C1 segment of cervical spinal cord (tissue), 14 donors: ENCODE results near the gene RBL2.

Experiments
- DNase-seq, 14 donors: peaks; one replicate each; lab custom pipeline; 2025; lab: John Stamatoyannopoulos, UW

The RBL2 gene

DNA sequence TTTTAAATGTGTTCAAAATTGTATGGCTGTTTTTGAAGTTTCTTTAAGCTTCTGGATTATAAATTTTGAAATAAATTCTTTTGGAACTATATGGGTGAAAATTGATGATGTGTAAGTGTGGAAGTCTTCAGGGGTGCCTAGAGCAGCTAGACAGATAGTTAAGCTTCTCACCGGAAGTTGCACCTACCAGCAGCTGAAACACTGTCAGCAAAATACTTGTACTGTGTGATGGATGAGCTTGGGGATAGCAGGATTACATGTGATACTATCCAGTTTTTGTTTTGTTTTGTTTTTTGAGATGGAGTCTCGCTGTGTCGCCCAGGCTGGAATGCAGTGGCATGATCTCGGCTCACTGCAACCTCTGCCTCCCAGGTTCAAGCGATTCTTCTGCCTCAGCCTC, 19.7 kb downstream of the RBL2 start:
- no peak for DNase-seq

DNA sequence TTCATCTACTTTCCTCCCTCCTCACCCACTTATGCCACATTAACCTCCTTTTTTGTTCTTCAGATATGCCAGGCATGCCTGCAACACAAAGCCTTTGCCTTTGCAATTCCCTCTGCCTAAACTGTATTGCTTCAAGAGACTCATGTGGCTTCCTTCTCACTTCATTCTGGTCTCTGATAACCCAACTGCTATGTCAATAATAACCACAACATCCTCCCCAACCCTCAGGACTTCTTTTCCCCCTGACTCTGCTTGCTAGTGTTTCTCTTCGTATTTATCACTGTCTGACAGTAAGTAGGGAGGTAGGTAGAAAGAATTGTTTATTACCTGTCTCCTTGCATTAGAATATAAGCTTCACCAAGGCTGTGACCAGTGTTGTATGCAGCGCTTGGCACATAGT, 22.4 kb downstream of the RBL2 start:
- DNase-seq: no peak

DNA sequence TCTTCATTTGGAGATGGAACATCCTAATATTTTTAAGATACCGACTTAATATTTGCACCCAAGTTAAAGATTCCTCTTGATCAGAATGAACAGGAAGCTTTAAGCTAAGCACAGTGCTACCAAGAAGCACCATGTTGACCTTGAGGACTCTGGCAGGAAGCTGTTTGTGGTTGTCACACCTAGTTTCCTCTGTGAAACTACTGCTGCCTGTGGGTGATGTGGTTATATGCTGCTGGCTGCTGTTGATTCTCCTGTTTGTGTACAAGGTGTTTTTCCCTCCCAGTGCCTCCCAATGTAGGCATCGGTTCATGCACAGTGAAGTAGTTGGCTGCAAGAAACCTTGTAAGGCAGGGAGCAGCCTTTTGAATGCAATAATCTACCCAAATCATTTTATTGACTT, 23.4 kb downstream of the RBL2 start:
- DNase-seq: no peak

DNA sequence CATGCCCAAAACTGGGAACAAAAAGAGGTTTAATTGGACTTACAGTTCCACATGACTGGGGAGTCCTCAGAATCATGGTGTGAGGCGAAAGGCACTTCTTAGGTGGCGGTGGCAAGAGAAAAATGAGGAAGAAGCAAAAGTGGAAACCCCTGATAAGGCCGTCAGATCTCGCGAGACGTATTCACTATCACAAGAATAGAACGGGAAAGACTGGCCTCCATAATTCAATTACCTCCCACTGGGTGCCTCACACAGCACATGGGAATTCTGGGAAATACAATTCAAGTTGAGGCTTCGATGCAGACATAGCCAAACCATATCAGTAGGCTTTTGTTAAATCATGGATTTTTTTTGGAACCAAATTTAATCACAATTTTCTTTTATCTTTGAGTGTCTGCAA, 24.4 kb downstream of the RBL2 start:
- DNase-seq: no peak

DNA sequence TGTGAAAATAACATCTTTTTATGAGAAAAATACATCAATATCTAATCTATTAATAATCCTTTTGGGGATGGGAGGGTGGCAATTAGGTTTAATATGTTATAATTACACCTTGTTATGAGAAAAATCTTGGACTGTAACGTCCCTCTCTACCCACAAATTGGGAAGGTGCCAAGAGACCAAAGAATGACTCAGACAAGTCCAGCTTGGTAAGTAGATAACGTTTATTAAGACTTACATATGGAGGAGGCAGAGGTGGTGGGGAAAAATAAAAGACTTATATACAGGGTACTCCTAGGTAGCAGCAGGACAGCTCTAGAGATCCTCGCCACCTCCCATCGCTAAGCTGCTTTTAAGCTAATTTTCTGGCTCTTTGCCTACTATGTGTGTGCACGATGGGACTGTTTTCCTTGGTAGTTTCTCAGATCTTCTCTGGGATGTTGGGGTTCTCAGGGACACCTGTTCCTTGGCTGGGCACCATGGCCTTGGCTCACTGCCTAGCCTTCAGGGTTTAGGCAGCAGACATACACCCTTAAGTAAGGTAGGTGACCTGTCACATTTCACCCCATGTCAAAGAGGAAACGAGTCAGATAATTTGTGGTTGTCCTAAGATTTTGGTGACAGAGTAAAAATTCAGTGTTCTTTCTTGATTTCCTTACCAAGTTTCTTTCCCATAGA, 31.5 kb downstream of the RBL2 start:
- no peak for DNase-seq

DNA sequence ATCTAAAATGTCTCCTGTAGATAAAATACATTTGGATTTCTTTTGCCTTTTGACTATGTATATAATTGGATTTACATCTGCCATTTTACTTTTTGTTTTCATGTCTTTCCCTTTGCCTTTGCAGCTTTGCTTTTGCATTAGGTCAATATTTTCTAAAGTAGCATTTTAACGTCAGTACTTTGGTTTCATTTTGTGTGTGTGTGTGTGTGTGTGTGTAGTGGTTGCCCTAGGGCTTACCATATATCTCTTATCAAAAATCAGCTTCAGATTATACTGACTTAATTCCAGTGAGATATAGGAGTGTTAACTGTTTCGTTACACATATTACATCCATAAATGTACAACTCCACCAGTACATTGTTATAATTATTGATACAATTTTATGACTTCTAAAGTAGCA, 42.6 kb downstream of the RBL2 start:
- no peak for DNase-seq

DNA sequence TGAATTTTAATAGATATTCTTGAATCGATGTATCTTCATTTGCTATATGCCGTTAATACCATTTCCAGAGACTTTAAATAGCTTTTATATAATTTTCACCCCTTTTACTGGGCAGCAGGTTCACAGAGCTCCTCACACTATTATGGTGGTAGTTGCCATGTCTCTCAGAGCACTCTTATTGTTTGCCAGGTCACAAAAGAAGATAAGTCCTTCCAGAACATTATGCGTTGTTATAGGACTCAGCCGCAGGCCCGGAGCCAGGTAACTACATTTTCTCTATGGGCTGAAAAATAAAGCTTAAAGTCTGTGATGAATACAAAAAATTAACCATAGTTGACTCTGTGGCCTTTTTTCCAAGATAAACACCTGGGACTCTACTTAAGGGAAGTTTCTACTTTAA, 44.7 kb downstream of the RBL2 start:
- no peak for DNase-seq

DNA sequence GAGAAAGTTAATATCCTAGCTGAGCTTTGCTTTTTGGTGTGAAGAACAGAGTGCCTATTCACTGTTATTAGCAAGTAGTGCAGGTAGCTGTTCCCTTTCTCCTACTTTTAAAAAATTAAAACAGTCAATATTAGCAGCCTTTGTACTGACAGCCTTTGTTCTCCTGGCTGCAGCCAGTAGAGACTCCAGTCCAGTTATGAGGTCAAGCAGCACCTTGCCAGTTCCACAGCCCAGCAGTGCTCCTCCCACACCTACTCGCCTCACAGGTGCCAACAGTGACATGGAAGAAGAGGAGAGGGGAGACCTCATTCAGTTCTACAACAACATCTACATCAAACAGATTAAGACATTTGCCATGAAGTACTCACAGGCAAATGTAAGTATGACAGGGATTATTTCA, 46.1 kb downstream of the RBL2 start:
- DNase-seq: no peak

DNA sequence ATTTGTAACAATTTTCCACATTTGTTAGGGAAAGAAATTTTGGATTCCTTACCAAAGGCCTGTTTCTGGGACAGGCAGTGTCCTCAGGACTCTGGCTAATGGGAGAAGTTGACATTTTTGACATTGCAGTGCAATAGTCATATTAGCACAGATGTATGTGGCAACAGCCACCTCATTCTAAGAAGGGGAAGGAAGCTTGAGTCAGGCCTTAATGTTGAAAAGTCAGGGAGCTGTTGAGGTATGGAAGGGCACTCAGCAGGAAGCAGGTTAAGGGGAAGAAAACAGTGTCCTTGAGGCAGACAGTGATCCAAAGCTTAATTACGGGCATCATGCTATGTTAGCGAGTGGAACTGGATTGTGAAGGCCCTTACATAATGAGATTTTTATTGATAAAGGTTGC, 47.9 kb downstream of the RBL2 start:
- no peak for DNase-seq

DNA sequence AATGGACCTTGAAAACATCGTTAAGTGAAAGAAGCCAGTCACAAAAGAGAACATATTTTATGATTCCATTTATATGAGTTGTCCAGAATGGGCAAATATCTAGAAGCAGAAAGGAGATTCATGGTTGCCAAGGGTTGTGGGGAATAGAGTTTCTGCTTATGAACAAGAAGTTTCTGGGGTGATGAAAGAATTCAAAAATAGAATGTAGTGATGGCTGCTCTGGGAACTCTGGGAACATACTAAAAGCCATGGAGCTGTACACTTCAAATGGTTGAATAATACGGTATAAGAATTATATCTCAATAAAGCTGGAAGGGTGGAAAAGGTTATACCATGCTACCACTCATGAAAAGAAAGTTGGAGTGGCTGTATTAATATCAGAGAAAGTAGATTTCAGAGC, 50.3 kb downstream of the RBL2 start:
- no peak for DNase-seq

DNA sequence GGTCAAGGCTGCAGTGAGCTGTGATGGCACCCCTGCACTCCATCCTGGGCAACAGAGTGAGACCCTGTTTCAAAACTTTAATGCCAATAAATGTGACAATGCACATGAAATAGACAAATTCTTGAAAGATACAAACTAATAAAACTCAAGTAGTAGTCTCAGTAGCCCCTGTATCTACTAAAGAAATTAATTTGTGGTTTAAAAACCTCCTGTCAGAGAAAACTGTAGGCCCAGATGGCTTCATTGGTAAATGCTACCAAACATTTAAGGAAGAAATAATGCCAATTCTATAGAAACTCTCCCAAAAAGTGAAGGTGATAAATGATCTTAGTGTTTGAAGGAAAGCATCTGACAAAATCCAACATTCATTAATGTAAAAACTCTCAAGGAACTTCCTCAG, 52.0 kb downstream of the RBL2 start:
- no peak for DNase-seq

DNA sequence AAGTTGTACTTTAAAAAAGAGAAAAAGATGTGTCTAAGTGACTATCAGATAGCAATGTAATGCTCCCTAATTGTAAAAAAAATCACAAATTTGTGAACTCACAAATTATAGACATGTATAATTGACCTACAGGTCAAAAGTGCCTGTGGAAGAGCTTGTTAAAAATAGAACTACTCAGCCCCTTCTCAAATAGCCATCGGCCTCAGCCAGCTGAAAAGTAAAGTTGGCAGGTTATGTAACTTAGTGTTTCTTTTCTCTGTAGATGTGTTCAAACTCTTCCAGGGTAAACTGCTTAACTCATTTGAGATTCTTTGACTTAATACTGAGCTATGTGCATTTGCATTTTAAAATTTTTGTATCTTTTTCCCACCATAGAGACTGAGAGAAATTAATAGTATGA, 55.5 kb downstream of the RBL2 start:
- no peak for DNase-seq

DNA sequence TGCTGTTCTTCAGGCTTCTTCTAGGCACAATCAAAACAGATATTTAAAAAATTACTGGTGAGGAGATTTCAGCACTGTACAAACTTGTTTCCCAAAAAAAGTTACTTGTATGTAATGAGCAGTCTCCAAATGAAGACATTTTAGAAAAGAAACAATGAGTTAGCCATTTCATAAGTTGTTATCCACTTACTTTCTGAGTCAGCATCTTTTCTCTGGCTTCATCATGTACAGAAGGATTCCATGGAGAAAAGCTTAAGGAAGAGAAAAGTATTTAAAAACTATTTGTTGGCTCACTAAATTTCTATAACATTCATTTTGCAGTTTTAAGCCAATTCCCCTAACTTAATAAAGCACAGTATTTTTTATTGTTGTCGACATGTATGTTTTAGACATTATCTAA, 58.2 kb downstream of the RBL2 start:
- DNase-seq: no peak

DNA sequence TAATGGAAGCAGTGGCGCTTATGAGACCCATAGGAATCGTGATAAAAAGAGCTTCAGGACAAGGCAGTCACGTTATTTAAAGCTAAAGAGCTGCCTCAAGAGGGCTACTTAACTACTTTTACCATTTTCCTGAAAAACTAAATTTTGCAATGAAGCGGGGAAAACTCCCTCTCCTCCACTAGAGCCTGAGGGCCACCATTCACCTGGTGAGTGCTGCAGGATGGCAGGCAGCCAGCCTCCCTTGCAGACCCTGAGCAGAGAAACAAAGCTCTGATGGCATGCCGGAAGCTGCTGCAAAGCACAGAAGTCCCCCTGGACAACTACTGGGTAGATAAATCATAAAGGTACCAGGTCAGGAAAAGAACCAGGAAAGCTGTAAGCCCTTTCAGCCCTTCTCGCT, 60.4 kb downstream of the RBL2 start:
- no peak for DNase-seq

DNA sequence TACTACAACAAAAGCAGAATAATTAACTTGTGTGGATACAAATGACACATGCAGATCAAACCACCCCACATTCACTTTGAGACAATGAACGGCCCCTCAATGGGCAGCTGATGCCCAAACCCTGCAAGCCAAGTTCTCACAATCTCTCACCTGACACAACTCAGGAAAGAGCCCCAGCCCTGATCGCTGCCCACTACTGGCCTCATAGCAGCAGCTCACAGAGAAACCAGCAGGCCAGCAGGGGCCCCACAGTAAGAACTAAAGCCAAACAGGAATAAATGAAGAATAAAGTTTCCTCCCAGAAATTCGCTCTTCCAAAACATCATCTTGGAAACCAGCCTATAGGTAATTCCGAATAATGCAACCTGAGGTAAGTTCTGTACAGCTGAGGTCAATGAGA, 61.1 kb downstream of the RBL2 start:
- no peak for DNase-seq

DNA sequence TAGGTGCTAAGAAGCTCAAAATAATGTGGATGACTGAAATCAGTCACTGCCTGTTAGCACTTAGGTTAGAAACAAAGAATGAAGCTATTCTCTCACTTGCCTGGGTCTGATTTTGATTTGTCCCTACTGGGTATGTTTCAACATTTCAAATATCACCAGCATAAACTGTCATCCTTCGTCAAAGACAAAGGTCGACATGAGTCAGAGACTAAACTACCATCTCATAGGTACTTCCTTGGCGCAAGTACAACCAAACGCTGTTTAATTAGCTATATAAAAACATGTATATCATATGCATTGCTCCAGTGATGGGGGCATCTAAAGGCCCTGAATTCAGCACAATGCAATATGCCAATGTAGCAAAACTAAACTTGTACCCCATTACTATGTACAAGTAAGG, 64.7 kb downstream of the RBL2 start:
- DNase-seq: no peak

DNA sequence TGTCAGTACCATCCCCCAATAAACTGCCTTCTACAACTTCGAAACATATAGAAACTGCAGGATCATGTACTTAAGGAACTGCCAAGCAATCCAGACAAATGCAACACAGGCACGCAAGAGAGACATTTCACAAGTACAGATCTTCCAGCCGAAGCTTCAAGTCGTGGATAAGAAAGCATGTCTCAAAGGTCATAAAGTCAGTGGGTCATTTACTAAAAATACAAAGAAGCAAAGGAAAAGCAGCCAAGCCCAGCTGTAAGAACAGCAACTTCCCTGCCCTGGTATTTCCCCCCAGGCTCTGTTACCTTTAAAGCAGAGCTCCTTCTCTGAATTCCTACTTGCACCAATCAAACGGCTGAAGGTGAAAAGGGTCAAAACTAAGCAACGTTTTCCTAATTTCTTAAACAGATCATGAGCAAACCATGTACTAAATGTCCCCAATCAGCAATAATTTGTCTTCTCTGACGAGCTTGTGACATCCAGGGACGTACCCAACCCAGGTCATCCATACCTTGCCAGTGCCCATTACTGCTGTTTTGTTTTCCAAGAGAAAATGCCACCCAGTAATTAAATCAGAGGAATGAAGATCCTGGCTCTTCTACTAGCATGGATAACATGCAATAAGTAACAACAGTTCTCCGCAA, 67.1 kb downstream of the RBL2 start:
- DNase-seq: no peak

DNA sequence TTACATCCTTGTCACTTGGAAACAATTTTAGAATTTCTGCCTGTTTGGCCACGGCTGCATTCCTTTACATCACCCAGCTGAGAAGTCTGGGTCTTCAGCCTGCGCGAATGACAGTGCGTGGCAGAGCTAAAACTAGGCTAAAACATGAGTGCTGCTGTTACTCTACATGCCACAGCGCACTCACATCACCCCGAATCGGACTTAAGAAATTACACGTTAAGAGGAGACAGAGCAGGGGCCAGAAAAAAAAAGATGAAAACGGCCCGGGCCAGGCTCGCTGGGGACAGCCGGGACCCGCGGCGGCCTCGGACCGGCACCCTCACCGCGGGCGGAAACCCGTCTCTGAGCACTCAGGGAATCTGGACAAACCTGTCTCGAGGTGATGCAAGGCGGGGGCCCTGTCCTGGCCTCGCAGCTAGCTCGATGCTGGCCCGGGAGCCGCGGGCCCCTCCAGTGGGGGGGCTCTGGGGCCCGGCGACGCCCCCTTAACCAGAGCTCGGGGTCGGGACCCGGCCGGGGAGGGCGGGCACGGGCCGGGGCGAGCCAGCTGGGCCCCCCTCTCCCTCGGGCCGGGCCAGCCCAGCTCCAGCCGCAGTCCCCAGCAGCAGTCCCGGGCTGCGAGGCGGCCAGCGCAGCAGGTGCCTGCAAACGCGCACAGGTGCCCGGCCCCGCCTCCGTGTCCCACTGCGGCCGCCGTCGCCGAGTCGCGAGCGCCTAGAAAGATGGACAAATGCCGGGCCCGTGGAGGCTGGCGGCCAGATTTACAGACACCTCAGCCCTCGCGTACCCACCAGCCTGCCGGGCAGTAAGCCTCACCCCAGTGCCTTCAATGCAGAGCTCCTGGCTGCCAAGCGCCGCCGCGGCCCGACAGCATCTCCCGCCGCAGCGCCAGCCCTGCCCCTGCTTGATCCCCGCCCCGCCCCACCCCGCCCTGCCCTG, 68.3 kb downstream of the RBL2 start, which contains the start of gene AKTIP:
Gene AKTIP (minus strand): TSS at position 879 of the 939 bp plus-strand sequence. CDS start 2,950 bp downstream, outside the sequence.
- peak in 9 of 14 donors; percentile 21 to 93 (median 70) for DNase-seq

DNA sequence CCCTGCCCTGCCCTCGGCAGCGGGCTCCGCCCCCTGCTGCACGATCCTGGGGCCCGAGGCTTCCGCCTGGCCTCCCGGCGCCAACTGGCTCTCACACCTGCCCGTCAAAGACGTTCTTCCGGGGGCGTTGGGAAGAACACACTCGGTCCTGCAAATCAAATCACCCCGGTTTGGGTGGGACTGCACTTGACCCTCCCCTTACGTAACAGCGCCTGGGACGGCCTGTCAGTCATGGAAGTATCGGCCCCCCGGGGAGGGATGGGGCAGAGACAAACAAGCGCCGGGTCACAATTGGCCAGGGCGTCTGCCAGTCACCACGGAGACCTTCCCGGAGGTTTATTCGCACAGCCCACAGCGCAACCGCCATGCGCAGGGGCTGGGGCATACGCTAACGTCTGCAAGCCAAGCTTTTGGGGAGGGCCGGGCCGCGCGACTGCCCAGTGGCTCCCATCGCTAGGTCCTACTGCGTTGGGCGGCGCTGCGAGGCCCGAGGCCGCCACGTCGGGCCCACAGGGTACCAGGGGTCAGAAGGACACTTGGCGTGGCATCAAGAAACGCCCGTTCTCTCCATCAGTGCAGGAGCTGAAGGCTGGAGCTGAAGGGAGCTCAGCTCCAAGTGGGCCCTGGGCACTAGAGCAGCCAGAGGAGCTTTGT, 69.1 kb downstream of the RBL2 start:
- peak; percentile 93 to 100 (median 100) for DNase-seq

DNA sequence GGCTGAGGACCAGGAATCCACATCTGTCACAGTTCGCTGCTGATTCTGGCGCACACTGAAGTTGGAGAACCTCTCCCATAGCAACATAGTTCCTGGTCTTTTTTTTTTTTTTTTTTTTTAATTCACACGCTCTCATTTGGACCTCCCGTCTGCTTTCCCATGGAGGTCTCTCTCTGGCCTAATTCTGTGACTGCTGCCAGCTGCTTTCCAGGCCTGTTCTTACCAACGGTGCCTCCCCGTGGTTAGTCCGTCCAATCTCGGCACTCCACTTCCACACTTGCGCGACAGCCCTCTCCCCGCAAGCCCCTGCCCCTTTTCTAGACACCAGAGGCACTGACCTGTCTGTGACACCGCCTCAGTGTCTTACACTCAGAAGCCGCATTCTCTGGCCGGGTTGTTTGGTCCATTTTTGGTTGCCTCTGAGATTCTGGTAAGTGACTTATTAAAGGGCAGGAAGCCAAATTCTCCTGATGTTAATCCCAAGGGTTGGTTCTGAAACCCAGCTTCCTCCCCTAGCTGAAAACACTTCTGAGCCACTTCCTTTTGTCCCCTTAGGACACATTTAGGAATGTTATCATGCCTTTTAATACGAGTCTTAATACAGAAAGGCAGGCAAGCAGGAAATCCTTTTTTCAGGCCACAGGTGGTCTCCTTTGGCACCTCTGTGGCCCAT, 69.9 kb downstream of the RBL2 start:
- DNase-seq: peak in 11 of 14 donors; percentile 28 to 68 (median 56)

DNA sequence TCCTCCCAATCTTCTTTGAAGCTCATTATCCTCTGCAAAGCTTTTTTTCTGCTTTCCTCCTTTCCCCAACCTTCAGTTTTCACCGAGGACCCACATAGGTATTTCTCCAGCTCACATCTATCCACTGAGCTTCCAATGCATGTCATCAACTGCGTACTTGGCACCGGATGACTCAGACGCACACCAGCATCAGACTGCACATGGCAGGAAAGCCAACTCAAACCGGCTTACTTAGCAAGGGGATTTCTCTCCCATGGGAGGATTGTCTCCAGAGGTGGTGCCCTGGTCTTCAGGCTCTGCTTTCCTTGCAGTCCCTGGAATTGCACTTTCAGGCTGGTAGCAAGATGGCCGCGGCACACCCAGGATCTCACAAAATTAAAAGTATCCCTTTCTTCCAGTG, 70.4 kb downstream of the RBL2 start:
- DNase-seq: no peak
